Medulla oblongata (tissue), 1 donor: ENCODE results near the gene U2SURP.
"Not testable (repeated sequence)": the region's sequence is repeated elsewhere in the genome, so short reads cannot be mapped to it uniquely, and the experiment has no call there.

ENCODE experiments used
- DNase-seq: peaks from one replicate; pipeline ENCODE4 v3.0.0-alpha.2; 2015; ENCODE audit errors: extremely low spot score

The U2SURP gene

GRCh38 chr3:143014921-143015320, 13.6 kb downstream of the U2SURP start:
- DNase-seq, result no peak

- no peak for DNase-seq
Measured at GRCh38 chr3:143016321-143016972, 15.1 kb downstream of the U2SURP start.

GRCh38 chr3:143024351-143024960, 23.1 kb downstream of the U2SURP start:
- DNase-seq, result no peak

GRCh38 chr3:143031327-143031726, 30.0 kb downstream of the U2SURP start:
- no peak for DNase-seq

- DNase-seq, result not testable (repeated sequence)
Measured at GRCh38 chr3:143031796-143032387, 30.5 kb downstream of the U2SURP start.

GRCh38 chr3:143035466-143036211, 34.3 kb downstream of the U2SURP start:
- no peak for DNase-seq

GRCh38 chr3:143036557-143036956, 35.2 kb downstream of the U2SURP start:
- DNase-seq, result no peak

- no peak for DNase-seq
Measured at GRCh38 chr3:143037867-143038266, 36.5 kb downstream of the U2SURP start.

GRCh38 chr3:143040261-143040879, 39.0 kb downstream of the U2SURP start:
- DNase-seq, result peak; percentile 38

- no peak for DNase-seq
Measured at GRCh38 chr3:143041903-143042302, 40.5 kb downstream of the U2SURP start.

GRCh38 chr3:143045639-143046038, 44.3 kb downstream of the U2SURP start:
- no peak for DNase-seq

GRCh38 chr3:143046075-143046474, 44.7 kb downstream of the U2SURP start:
- not testable (repeated sequence) for DNase-seq

- no peak for DNase-seq
Measured at GRCh38 chr3:143054011-143054410, 52.6 kb downstream of the U2SURP start.

- no peak for DNase-seq
Measured at GRCh38 chr3:143056372-143056771, 55.0 kb downstream of the U2SURP start.

- DNase-seq, result no peak
Measured at GRCh38 chr3:143060906-143061305, 59.5 kb downstream of the U2SURP start.

- no peak for DNase-seq
Measured at GRCh38 chr3:143063018-143063417, 61.6 kb downstream of the U2SURP start.

GRCh38 chr3:143064777-143065176, 63.4 kb downstream of the U2SURP start:
- no peak for DNase-seq

GRCh38 chr3:143065364-143065763, 64.0 kb downstream of the U2SURP start:
- DNase-seq, result no peak

- no peak for DNase-seq
Measured at GRCh38 chr3:143066033-143066432, 64.7 kb downstream of the U2SURP start.

- no peak for DNase-seq
Measured at GRCh38 chr3:143067201-143067600, 65.8 kb downstream of the U2SURP start.

GRCh38 chr3:143068059-143068458, 66.7 kb downstream of the U2SURP start:
- no peak for DNase-seq

- DNase-seq, result no peak
Measured at GRCh38 chr3:143070977-143071551, 69.7 kb downstream of the U2SURP start.
